Ishikawa (cell line): ENCODE data around the gene LRRC14B.

Experiments used
- CEBPB ChIP-seq: IDR thresholded peaks from 2 replicates; pipeline ENCODE4 v1.6.1; 2012
- CREB1 ChIP-seq: IDR thresholded peaks from 2 replicates; pipeline ENCODE4 v1.6.1; 2012; ENCODE audit warnings: low read depth
- EGR1 ChIP-seq: IDR thresholded peaks from 2 replicates; pipeline ENCODE4 v1.6.1; 2012
- EP300 ChIP-seq: IDR thresholded peaks from 2 replicates; pipeline ENCODE4 v1.6.1; 2012; ENCODE audit warnings: borderline replicate concordance
- FOXM1 ChIP-seq: IDR thresholded peaks from 2 replicates; pipeline ENCODE4 v1.6.1; 2012; ENCODE audit warnings: low read depth, borderline replicate concordance
- MAX ChIP-seq: IDR thresholded peaks from 2 replicates; pipeline ENCODE4 v1.6.1; 2012
- NFIC ChIP-seq: IDR thresholded peaks from 2 replicates; pipeline ENCODE4 v1.6.1; 2012
- RAD21 ChIP-seq: IDR thresholded peaks from 2 replicates; pipeline ENCODE4 v1.6.1; 2012; ENCODE audit warnings: low read depth
- TAF1 ChIP-seq: IDR thresholded peaks from 2 replicates; pipeline ENCODE4 v1.6.1; 2012; ENCODE audit warnings: low read depth, mild to moderate bottlenecking
- TCF12 ChIP-seq: IDR thresholded peaks from 2 replicates; pipeline ENCODE4 v1.6.1; 2012; ENCODE audit warnings: low read depth
- TEAD4 ChIP-seq: IDR thresholded peaks from 2 replicates; pipeline ENCODE4 v1.6.1; 2012
- USF1 ChIP-seq: IDR thresholded peaks from 2 replicates; pipeline ENCODE4 v1.6.1; 2012
- YY1 ChIP-seq: IDR thresholded peaks from 2 replicates; pipeline ENCODE4 v1.6.1; 2012; ENCODE audit warnings: low read depth
- ZBTB7A ChIP-seq: IDR thresholded peaks from 2 replicates; pipeline ENCODE4 v1.6.1; 2012; ENCODE audit warnings: low read depth
- TF ChIP-seq, protein P1 (sequence below): IDR thresholded peaks from 2 replicates; pipeline ENCODE4 v1.6.1; 2012; ENCODE audit warnings: low read depth, mild to moderate bottlenecking

Gene LRRC14B

DNA sequence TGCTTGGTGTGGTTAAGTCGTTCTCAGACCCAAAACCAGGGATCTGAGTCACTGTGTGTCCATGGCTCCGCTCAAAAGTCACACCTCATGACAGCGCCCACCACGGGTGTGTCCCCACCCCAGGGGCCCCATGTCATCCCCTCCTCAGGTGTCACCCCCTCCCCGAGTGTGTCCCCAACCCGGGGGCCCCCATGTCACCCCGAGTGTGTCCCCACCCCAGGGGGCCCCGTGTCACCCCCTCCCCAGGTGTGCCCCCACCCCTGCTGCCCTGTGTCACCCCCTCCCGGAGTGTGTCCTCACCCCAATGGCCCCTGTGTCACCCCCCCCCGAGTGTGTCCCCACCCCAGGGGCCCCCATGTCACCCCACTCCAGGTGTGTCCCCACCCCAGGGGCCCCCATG lies 5.1 kb downstream of the LRRC14B start:
- no peak for TF ChIP-seq USF1
- TF ChIP-seq ZBTB7A, result no peak
- TF ChIP-seq RAD21, result no peak
- no peak for TF ChIP-seq NFIC
- TF ChIP-seq CEBPB, result no peak
- no peak for TF ChIP-seq FOXM1

DNA sequence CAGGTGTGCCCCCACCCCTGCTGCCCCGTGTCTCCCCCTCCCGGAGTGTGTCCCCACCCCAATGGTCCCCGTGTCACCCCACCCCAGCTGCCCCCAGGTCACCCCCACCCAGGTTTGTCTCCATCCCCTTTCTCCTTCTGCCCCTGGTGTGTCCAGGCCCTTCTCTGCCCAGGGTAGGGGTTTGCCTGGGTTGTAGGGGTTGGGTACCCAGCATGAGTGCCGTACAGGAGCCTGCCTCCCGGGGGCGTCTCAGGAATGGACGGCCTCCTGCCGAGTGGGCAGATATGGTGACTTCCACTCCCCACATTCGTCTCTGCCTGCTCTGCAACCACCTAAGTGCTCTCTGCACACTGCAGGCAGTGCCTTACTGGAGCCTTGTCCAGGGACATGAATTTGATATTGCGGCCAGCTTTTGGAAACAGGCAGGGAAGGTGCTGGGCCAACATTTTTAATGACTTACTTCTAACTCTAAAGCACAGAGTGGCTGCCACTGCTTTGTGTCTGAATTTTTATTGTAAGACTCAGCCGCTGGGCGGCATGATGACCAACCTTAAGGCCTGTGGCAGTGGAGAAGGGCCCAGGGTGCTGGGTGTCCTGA lies 6.7 kb downstream of the LRRC14B start:
- TF ChIP-seq TAF1, result no peak
- no peak for TF ChIP-seq MAX
- no peak for TF ChIP-seq EGR1
- no peak for TF ChIP-seq USF1
- TF ChIP-seq CEBPB, result no peak
- TF ChIP-seq YY1, result no peak
- TF ChIP-seq TCF12, result no peak
- no peak for TF ChIP-seq FOXM1
- TF ChIP-seq RAD21, result no peak

GRCh38 chr5:198516-199196 lies 7.4 kb downstream of the LRRC14B start:
- TF ChIP-seq ZBTB7A (no peak), RAD21 (no peak), CEBPB (no peak), TCF12 (no peak), TAF1 (no peak), MAX (no peak), EP300 (no peak), NFIC (no peak), TEAD4 (no peak), USF1 (no peak), CREB1 (no peak)
- TF ChIP-seq, protein P1, sequence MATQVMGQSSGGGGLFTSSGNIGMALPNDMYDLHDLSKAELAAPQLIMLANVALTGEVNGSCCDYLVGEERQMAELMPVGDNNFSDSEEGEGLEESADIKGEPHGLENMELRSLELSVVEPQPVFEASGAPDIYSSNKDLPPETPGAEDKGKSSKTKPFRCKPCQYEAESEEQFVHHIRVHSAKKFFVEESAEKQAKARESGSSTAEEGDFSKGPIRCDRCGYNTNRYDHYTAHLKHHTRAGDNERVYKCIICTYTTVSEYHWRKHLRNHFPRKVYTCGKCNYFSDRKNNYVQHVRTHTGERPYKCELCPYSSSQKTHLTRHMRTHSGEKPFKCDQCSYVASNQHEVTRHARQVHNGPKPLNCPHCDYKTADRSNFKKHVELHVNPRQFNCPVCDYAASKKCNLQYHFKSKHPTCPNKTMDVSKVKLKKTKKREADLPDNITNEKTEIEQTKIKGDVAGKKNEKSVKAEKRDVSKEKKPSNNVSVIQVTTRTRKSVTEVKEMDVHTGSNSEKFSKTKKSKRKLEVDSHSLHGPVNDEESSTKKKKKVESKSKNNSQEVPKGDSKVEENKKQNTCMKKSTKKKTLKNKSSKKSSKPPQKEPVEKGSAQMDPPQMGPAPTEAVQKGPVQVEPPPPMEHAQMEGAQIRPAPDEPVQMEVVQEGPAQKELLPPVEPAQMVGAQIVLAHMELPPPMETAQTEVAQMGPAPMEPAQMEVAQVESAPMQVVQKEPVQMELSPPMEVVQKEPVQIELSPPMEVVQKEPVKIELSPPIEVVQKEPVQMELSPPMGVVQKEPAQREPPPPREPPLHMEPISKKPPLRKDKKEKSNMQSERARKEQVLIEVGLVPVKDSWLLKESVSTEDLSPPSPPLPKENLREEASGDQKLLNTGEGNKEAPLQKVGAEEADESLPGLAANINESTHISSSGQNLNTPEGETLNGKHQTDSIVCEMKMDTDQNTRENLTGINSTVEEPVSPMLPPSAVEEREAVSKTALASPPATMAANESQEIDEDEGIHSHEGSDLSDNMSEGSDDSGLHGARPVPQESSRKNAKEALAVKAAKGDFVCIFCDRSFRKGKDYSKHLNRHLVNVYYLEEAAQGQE, result no peak

DNA sequence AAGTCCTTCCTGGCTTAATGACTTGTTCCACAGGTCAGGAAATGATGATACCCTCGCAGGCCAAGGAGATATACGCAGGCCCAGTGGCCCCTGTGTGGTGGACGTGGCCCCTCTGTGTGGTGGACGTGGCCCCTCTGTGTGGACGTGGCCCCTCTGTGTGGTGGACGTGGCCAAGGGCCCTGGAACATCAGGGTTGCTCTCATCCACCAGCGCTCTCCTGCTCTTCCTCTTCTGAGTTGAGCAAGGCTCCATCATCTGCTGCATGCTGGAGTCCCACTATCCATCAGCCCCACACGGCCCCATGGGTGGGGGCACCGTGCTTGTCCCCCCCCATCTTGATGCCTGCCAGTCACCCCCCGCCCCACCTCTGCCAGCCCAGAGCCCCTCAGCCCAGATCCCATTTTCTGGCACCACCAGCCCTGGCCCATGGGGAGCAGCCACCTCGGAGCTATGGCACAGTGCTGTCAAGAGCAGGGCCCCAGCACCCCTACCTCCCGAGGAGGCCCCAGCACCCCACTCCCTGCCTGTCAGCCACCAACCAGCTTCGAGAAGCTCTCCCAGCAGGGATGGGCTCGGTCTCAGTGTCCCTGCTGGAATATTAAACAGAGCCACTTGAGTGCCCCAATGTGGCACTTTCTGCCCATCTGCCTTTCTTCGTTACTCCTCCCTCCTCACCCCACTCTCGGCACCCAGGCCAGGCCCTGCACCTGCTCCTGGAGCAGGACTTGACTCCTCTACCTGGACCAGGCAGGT lies 8.1 kb downstream of the LRRC14B start:
- TF ChIP-seq MAX (no peak), YY1 (no peak), CREB1 (no peak), FOXM1 (no peak), TEAD4 (no peak)
- TF ChIP-seq, protein P1, result no peak

DNA sequence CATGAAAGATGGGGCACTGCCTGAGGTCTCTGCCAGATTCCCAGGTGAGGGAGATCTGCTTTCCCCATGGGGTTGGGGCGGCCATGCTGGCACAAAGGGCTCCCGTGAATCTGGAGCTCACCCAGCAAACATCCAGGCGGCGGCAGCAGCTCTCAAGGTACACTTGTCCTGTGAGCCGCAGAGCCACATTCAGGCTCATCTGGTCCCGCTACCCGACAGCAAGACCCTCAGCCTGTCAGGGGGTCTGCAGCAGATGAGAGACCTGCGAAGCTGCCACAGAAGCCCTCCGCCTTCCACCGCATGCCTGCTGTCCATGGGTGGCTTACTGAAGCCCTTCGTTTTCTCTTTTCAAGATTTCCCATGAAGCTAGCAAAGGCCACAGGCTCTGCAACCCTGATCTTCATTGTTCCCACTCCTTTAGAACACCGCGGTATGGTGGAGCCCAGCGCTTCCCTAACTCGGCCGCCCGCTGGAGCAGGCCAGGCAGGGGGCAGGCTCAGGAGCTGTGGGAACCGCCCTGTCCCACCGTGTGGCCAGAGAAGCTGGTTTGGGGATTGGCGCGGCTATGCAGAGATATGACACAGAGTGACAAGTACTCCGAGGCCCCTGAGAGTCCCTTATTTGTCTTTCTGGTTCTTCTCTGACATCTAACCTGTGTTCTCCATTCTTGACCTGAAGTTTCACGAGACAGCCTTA lies 8.8 kb downstream of the LRRC14B start:
- no peak for TF ChIP-seq NFIC
